Spleen (tissue), 7 donors: ENCODE measurements around the gene NARF.

Source experiments
- CTCF ChIP-seq, 11 experiments: fragments of 200-600 bp in 7 of 11; fragments of 450-650 bp in 4 of 11; sonication (generic) in 4 of 11; IDR thresholded peaks in 8 of 11; conservative IDR thresholded peaks in 3 of 11; 1 replicate in 7 of 11; 2 replicates in 4 of 11; pipeline versions ENCODE4 v1.4.0 to v1.8.0; 2016 to 2021; ENCODE audit warnings: antibody characterized with exemption in 11 of 11, inconsistent platforms in 4 of 11, mild to moderate bottlenecking in 1 of 11
- POLR2AphosphoS5 ChIP-seq, 3 donors: sonication (generic); formaldehyde crosslinking; IDR thresholded peaks; one replicate each; pipeline ENCODE4 v1.5.1; 2017; ENCODE audit warnings: antibody characterized with exemption in 3 of 3
- donor health status: DM: no; HTN: no; CAD: no; lungs with moderate emphysema.
- donor health status: DM: no; HTN: no; CAD: no.
- donor health status: DM: no; HTN: no; CAD: no.

- TF ChIP-seq POLR2AphosphoS5 (IDR thresholded peaks at IDR 0.05) (peak; percentile 22 to 72 (median 32)), CTCF (IDR thresholded peaks at IDR 0.05 in 8 of 11, conservative IDR thresholded peaks at IDR 0.05 in 3 of 11) (no peak)
Measured at GRCh38 chr17:82437325-82437668, 21.2 kb upstream of the NARF start.
